HUES64 (cell line): ENCODE measurements around the gene MYH6.

Experiments used
- H3K27ac ChIP-seq: 2 replicates; pipeline ENCODE4 v1.7.0; 2013; ENCODE audit warnings: low read depth, low read length, inconsistent platforms
- H3K27me3 ChIP-seq: 2 replicates; pipeline ENCODE4 v1.6.1; 2013; ENCODE audit warnings: mild to moderate bottlenecking, low read length; ENCODE audit not compliant: insufficient read depth
- H3K36me3 ChIP-seq: 2 replicates; pipeline ENCODE4 v1.6.1; 2013; ENCODE audit warnings: mild to moderate bottlenecking, low read length; ENCODE audit not compliant: insufficient read depth
- H3K4me1 ChIP-seq: 2 replicates; pipeline ENCODE4 v1.6.1; 2013; ENCODE audit warnings: mild to moderate bottlenecking, low read length, moderate library complexity; ENCODE audit not compliant: insufficient read depth
- H3K4me3 ChIP-seq: 2 replicates; pipeline ENCODE4 v1.5.1; 2013; ENCODE audit warnings: mild to moderate bottlenecking, low read length, moderate library complexity
- H3K9ac ChIP-seq: 2 replicates; pipeline ENCODE4 v1.6.1; 2013; ENCODE audit warnings: mild to moderate bottlenecking, low read depth, low read length
- H3K9me3 ChIP-seq: 2 replicates; pipeline ENCODE4 v1.6.1; 2013; ENCODE audit warnings: low read depth, low read length; ENCODE audit not compliant: insufficient read depth
- WGBS: fragments of 150-250, 120-280 bp; methylation state at CpG from one replicate; pipeline ENCODE4 v1.1.7; 2013; ENCODE audit warnings: missing lambda C conversion rate; 5-methylcytosine and 5-hydroxymethylcytosine counted together

MYH6 gene

DNA sequence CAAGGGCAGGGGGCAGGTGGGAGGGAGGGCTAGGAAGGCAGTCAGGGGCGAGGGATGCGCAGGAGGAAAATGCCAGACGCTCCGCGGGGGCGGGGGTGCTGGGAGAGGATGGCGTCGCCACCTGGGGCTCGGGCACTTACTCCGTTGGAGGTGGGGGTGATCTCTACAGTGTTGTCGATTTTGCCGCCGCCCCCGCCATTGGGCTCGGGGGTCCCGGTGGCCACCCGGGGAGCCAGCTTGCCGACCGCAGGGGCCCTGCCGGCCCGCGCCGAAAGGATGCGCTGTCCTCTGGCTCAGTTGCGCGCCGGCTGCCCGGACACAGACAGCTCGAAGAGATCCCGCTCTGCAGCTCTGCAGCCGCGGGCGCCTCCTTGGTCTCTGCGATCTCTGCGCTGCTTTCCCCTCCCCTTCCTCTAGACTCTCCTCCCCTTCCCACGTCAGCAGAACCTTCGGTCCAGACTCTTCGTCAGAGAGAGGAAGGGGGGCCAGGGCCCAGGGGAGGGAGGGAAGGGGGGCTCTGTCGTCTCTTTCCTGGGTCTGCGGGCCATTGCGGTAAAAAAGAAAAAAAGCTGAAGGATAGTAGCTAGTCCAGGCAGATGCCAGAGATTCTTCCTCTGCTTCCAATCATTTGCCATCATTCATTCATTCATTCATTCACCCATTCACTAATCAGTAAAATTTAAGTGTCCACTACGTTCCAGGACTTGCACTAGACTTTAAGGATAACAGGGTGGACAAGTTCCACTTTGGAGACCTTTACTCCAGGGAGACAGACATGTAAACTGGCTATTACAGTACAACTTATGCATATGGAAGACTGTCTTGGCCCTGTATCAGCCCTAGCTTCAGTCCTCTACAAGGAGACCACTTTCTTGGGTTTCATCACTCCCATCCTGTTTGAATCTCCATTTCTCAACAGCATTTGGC lies 55.3 kb downstream of the MYH6 start, which contains the start of gene SLC22A17:
SLC22A17 (minus strand) TSS at position 382 of the 927 bp plus-strand sequence.
- Histone ChIP-seq H3K4me1 (no peaks in the 10 kb centered on the region), H3K9ac (peak within 1 kb of the TSS; percentile 50), H3K4me3 (peak within 1 kb of the TSS; percentile 84)

DNA sequence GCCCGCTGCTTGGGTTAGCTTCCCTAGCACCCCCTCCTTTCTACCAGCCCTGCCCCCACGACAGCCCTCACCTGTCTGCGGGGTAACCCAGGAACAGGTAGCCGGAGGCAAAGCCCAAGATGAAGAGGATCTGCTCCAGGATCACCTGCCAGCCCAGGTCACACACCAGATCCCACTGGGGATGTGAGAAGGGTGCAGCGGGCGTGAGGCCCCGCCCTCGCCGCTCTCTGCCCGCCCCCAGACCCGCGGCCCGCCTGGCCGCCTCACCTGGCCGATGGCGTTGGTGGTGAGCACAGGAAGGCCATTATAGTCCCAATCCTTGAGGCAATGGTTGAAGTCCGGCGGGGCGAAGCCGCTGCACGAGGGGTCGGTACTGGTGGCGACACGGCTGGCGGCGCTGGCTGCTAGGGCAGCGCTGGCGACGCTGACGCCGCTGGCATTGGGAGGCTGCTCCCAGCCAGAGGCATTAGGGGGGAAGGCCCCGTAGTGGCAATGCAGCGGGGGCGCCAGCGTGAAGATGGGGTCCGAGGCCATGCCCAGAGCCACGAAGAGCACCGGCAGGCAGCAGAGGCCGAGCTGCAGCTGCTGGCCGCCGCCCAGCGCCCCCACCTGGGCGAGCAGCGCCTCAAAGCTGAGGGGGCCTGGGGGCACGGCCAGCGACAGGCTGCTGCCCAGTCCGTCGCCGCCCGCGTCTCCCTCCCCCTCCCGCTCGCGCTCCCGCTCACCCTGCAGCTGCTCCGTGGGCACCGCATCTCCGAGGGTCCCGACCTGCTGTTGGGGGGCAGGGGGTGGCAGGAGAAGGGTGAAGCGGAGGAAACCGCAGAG lies 56.2 kb downstream of the MYH6 start:
- Histone ChIP-seq H3K4me3 (peak overlapping the region; percentile 84), H3K27me3 (peaks cover 26% of the 10 kb centered on the region), H3K9ac (peak overlapping the region; percentile 50), H3K27ac (no peak overlapping the region; the same call in 1 of the 2 replicates), H3K36me3 (0 out of 2 replicates have a peak, but pooled peaks cover under 1% of the 10 kb centered on the region), H3K9me3 (no peaks in the 10 kb centered on the region), H3K4me1 (no peaks in the 10 kb centered on the region)
- 7% methylated on average over 61 of the region's 61 CpGs for WGBS

More for the DNA sequence above, 55.3 kb downstream of the MYH6 start, which contains the start of gene SLC22A17:
- Histone ChIP-seq H3K27me3 (peaks cover 26% of the 10 kb centered on the region), H3K36me3 (peaks cover 7% of the 10 kb centered on the region), H3K27ac (peak within 1 kb of the TSS; percentile 66; the same call in 1 of the 2 replicates), H3K9me3 (no peaks in the 10 kb centered on the region)
- 2% methylated on average over 41 of the region's 42 CpGs for WGBS

DNA sequence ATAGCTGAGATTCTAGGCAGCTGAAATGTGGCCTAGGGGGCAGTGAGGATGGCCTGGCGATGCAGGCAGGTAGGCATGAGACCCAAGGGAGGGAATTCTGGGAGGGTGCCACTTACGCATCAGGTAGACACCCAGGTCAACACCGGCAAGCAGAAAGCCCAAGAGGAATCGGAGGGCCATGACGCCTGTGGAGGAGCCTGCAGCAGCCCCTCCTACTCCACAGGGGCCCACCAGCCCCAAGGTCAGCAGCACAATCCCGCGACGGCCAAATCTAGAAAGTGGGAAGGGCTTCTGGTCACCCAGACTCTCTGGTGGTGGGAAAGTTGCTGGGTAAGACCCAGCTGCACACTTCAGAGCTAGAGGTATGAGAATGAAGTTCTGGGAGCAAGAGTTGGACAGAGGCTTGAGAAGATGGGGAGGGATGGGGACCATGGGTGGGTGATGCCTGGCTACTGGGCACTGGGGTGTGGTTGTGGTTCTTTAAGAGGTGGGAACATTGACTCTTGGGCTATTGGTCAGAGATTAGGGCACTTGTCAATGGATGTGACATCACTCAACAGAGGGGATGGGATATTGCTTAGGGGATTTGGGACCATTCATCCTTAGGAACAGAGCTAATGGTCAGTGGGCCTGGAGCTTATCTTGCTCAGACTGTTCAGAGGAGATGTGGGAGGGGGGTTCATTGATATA lies 58.8 kb downstream of the MYH6 start:
- Histone ChIP-seq H3K9me3 (no peaks in the 10 kb centered on the region), H3K4me1 (no peaks in the 10 kb centered on the region), H3K27me3 (peaks cover 26% of the 10 kb centered on the region), H3K4me3 (no peak overlapping the region), H3K27ac (no peak overlapping the region), H3K9ac (no peak overlapping the region), H3K36me3 (no peaks in the 10 kb centered on the region)
- WGBS, result 88% methylated on average over 8 of the region's 8 CpGs

DNA sequence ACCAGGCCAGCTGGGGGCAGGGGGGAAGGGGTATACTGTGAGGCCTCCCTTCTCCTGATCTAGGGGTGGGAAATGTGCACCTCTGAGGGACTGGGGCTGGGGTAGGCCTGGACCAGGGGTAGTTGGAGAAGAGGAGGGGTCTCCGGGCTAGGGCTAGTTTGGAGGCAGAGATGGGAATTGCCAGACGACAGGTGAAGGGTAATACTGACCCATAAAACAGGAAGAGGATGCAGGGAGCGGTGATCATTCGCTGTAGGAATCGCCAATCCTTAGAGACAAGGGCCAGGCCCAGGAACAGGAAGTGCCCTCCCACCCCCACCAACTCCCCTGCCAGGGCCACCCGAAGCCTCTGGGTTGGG lies 59.8 kb downstream of the MYH6 start:
- H3K27ac ChIP-seq, result no peak overlapping the region

DNA sequence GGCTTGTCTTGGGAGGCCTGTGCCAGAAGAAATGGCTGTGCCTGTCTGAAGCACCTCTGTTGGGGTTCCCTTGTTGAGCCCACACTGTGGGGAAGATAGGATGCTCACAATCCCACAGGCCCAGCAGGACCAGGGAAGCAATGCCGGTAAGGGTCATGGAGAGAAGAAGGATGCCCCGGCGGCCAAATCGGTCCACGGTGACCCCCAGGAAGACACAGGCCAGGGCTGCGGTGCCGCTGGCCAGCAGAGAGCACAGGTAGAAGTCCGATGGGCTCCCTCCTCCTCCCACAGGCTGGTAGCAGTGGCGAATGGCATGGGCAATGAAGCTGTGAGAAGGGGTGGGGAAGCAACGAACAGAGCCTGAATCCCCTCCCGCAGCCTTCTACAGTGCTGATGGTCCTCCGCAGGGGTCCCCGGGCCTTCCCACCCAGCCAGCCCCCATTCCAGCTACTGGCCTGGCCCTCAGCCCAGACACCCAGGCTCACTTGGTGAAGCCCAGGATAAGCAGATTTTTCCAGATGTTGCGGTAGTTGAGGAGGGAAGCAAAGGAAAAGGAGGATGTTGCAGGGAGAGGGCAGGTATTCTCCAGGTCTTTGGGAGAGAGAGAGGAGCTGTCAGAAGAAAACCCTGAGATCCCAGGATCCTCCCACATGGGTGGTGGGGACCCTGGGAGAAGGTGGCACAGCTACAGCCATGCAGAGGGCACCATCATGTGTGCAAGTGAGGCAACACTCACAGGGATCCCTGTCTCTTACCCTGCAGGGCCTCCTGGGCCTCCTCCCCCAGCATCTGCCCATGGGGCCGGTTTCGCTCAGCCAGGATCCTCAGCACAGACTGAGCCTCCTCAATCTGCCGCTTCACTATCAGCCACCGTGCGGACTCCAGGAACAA lies 60.4 kb downstream of the MYH6 start:
- 95% methylated on average over 19 of the region's 19 CpGs for WGBS
- Histone ChIP-seq H3K9me3 (no peaks in the 10 kb centered on the region), H3K36me3 (no peaks in the 10 kb centered on the region), H3K9ac (no peak overlapping the region), H3K27ac (no peak overlapping the region), H3K4me3 (no peak overlapping the region), H3K27me3 (peaks cover 15% of the 10 kb centered on the region), H3K4me1 (no peaks in the 10 kb centered on the region)

More for the DNA sequence above, 59.8 kb downstream of the MYH6 start:
- H3K9me3 ChIP-seq, result no peaks in the 10 kb centered on the region
- no peaks in the 10 kb centered on the region for H3K36me3 ChIP-seq
- H3K27me3 ChIP-seq, result peaks cover 16% of the 10 kb centered on the region
- no peaks in the 10 kb centered on the region for H3K4me1 ChIP-seq
- no peak overlapping the region for H3K4me3 ChIP-seq
- 95% methylated on average over 6 of the region's 6 CpGs for WGBS
- H3K9ac ChIP-seq, result no peak overlapping the region

DNA sequence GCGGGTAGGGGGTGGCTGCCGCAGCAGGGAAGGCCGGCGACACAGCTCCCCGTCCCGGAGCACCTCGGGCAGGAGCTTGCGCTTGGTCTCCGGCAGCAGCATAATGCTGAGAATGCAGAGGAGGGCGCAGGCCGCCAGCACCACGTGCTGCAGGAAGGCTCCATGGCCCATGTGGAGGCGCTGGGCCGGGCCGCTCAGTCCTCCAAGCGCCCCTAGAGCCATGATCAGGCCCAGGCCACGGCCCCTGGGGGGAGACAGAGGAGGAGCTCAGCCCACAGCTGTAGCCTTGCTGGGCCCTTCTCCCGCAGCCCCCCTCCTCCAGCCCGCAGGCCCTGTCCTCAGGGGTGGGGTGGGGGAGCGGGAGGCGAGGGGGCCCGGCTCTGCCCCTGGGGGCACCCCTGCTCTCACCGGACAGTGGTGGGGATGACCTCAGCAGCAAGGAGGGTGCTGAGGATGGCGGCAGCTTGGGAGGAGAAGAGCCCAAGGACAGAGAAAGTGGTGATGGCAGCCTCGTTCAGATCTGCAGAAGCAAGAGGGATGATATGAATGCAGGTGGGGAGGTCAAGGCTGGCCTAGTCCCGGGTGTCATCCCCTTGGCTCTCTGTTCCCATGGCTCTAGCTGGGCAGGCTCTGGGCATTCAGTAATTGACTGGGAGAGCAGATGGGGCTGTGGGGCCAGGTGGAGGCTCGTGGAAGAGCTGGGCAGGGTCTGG lies 61.2 kb downstream of the MYH6 start:
- Histone ChIP-seq H3K36me3 (no peaks in the 10 kb centered on the region), H3K9me3 (no peaks in the 10 kb centered on the region), H3K27me3 (peaks cover 12% of the 10 kb centered on the region), H3K4me1 (no peaks in the 10 kb centered on the region), H3K4me3 (no peak overlapping the region), H3K27ac (no peak overlapping the region), H3K9ac (no peak overlapping the region)
- 87% methylated on average over 27 of the region's 27 CpGs for WGBS

DNA sequence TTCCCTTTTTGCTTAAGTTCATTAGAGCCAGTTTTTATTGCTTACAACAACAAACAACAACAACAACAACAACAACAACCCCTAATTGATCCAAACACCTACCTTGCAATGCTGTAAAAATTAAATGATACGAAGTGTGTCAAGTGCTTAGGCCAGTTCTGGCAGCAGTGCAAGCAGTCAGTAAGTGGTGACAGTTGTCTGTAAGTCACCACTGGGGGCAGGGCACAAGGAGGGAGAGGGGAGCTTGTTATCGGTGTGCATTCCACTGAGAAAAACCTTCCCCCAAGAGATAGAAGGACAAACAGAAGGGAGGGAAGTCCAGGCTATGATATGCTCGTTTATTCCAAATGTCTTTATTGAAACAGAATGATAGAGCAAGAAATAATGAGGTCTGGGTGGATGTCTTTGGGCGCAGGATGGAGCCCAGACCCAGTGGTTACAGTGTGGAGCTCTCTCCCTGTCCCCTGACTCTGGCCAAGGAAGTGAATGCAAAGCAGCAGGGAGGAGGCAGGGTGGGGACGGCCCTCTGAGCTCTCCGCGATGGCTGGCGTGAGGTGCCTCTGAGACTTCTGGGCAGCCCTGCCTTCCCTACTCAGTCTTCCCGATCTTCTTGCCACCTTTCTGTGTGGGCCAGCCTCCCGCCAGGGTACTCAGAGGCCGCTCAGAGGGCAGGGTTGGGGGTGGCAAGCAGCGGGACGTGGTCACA lies 61.9 kb downstream of the MYH6 start:
- H3K9ac ChIP-seq, result no peak overlapping the region
- WGBS, result 67% methylated on average over 13 of the region's 13 CpGs
- H3K36me3 ChIP-seq, result no peaks in the 10 kb centered on the region
- H3K27me3 ChIP-seq, result peaks cover 5% of the 10 kb centered on the region
- H3K9me3 ChIP-seq, result peaks cover 3% of the 10 kb centered on the region; the same call in 1 of the 2 replicates
- no peaks in the 10 kb centered on the region for H3K4me1 ChIP-seq
- H3K27ac ChIP-seq, result no peak overlapping the region
- H3K4me3 ChIP-seq, result no peak overlapping the region

DNA sequence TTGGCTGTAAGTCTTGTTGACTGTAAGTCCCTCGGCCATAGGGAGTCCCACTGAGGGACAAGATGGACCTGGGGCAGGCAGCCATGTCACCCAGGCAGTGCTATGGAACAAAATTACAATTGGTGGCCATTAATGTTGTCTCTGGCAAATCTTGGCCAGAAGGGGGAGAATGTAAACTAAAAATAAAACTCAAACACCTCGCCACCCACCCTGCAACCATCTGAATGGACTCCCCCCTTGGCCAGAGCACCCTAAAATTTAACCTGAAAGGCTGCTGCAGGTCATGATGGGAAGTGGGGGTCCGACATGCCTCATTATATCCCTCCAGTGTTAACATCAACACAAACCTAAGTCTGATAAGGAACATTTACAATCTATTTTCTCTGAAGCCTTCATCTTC lies 63.6 kb downstream of the MYH6 start:
- no peaks in the 10 kb centered on the region for H3K4me1 ChIP-seq
- no peaks in the 10 kb centered on the region for H3K36me3 ChIP-seq
- no peak overlapping the region for H3K4me3 ChIP-seq
- H3K27ac ChIP-seq, result no peak overlapping the region
- WGBS, result 84% methylated on average over 3 of the region's 3 CpGs
- no peaks in the 10 kb centered on the region for H3K27me3 ChIP-seq
- H3K9ac ChIP-seq, result no peak overlapping the region
- peaks cover 19% of the 10 kb centered on the region for H3K9me3 ChIP-seq

DNA sequence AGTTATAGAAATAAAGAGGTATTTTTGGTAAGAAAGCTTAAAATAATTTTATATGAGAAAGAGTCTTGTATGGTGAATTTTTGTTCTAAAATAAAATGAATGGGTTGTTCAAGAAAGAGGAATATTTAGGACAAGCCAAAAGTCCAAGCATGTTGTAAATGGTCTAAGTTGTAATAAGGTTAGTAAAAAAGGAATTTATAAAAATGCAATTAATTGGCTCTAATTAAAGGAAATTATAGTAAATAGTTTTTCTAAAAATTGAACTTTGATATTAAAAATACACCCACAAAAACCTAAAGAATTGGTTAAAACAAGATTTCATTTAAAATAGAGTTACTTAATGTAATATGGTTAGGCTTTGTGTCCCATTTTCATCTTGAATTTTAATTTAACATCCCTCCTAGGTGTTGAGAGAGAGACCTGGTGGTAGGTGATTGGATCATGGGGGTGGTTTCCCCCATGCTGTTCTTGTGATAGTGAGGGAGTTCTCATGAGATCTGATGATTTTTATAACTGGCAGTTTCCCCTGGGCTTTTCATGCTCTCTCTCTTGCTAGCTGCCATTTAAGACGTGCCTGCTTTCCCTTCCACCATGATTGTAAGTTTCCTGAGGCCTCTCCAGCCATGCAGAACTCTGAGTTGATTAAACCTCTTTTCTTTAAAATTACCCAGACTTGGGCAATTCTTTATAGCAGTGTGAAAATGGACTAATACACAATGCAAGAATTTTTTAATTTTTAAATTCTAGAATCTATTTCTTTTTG lies 68.4 kb downstream of the MYH6 start:
- Histone ChIP-seq H3K4me1 (no peaks in the 10 kb centered on the region), H3K27me3 (no peaks in the 10 kb centered on the region; the same call in 1 of the 2 replicates), H3K27ac (no peak overlapping the region), H3K4me3 (no peak overlapping the region), H3K9me3 (peaks cover 34% of the 10 kb centered on the region), H3K9ac (no peak overlapping the region), H3K36me3 (no peaks in the 10 kb centered on the region)
- WGBS, result 74% methylated on average over 1 of the region's 1 CpG
